Measurements from ENCODE around the gene KRTAP16-1.

- TF ChIP-seq, protein P1, sequence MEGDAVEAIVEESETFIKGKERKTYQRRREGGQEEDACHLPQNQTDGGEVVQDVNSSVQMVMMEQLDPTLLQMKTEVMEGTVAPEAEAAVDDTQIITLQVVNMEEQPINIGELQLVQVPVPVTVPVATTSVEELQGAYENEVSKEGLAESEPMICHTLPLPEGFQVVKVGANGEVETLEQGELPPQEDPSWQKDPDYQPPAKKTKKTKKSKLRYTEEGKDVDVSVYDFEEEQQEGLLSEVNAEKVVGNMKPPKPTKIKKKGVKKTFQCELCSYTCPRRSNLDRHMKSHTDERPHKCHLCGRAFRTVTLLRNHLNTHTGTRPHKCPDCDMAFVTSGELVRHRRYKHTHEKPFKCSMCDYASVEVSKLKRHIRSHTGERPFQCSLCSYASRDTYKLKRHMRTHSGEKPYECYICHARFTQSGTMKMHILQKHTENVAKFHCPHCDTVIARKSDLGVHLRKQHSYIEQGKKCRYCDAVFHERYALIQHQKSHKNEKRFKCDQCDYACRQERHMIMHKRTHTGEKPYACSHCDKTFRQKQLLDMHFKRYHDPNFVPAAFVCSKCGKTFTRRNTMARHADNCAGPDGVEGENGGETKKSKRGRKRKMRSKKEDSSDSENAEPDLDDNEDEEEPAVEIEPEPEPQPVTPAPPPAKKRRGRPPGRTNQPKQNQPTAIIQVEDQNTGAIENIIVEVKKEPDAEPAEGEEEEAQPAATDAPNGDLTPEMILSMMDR (IDR thresholded peaks at IDR 0.05), result no peak
- no peak for TF ChIP-seq POLR2A (IDR thresholded peaks at IDR 0.05)
Measured at GRCh38 chr17:41258406-41258805, 50.7 kb downstream of the KRTAP16-1 start.

All from uterus (tissue), 2 donors.